ENCODE measurements around the gene ZDHHC7.

The ZDHHC7 gene

GRCh38 chr16:84976644-84977400 is 34.5 kb downstream of the ZDHHC7 start:
- Histone ChIP-seq H3K9me3 (ENCODE audit: insufficient read depth, low read length) (no peaks in the 10 kb centered on the region), H4K20me1 (ENCODE audit: insufficient read depth, low read length) (no peaks in the 10 kb centered on the region), H3K27me3 (ENCODE audit: low read depth, low read length) (no peaks in the 10 kb centered on the region), H3K4me3 (ENCODE audit: low read length) (no peak overlapping the region), H3K36me3 (replicated peaks; ENCODE audit: low read depth, low read length) (peaks cover 23% of the 10 kb centered on the region), H3K79me2 (ENCODE audit: low read length) (no peaks in the 10 kb centered on the region), H3K4me1 (ENCODE audit: low read length) (no peaks in the 10 kb centered on the region), H2AFZ (ENCODE audit: low read depth, low read length) (no peak overlapping the region), H3K27ac (ENCODE audit: low read length) (no peak overlapping the region), H3K9ac (ENCODE audit: low read length) (no peak overlapping the region), H3K4me2 (ENCODE audit: low read length) (no peak overlapping the region)
- TF ChIP-seq EZH2phosphoT487 (IDR thresholded peaks at IDR 0.05; ENCODE audit: low read depth) = no peak
- TF ChIP-seq CTCF (IDR thresholded peaks at IDR 0.05; ENCODE audit: low read depth, low read length) = no peak

GRCh38 chr16:84975522-84975921 is 35.8 kb downstream of the ZDHHC7 start:
- H3K4me2 ChIP-seq (ENCODE audit: low read length) = no peak overlapping the region
- no peak overlapping the region for H3K27ac ChIP-seq (ENCODE audit: low read length)
- H3K36me3 ChIP-seq (replicated peaks; ENCODE audit: low read depth, low read length) = peaks cover 14% of the 10 kb centered on the region
- H3K79me2 ChIP-seq (ENCODE audit: low read length) = no peaks in the 10 kb centered on the region
- TF ChIP-seq EZH2phosphoT487 (IDR thresholded peaks at IDR 0.05; ENCODE audit: low read depth) (no peak), CTCF (IDR thresholded peaks at IDR 0.05; ENCODE audit: low read depth, low read length) (no peak)
- H4K20me1 ChIP-seq (ENCODE audit: insufficient read depth, low read length) = no peaks in the 10 kb centered on the region
- H3K4me1 ChIP-seq (ENCODE audit: low read length) = no peaks in the 10 kb centered on the region
- no peak overlapping the region for H2AFZ ChIP-seq (ENCODE audit: low read depth, low read length)
- no peak overlapping the region for H3K4me3 ChIP-seq (ENCODE audit: low read length)
- no peaks in the 10 kb centered on the region for H3K27me3 ChIP-seq (ENCODE audit: low read depth, low read length)
- no peaks in the 10 kb centered on the region for H3K9me3 ChIP-seq (ENCODE audit: insufficient read depth, low read length)
- H3K9ac ChIP-seq (ENCODE audit: low read length) = no peak overlapping the region

- Histone ChIP-seq H3K36me3 (replicated peaks; ENCODE audit: low read depth, low read length) (peaks cover 14% of the 10 kb centered on the region), H3K27me3 (ENCODE audit: low read depth, low read length) (no peaks in the 10 kb centered on the region), H3K9ac (ENCODE audit: low read length) (no peak overlapping the region), H3K4me3 (ENCODE audit: low read length) (no peak overlapping the region), H3K4me2 (ENCODE audit: low read length) (no peak overlapping the region), H3K4me1 (ENCODE audit: low read length) (no peaks in the 10 kb centered on the region; the same call in 1 of the 2 replicates), H3K79me2 (ENCODE audit: low read length) (no peaks in the 10 kb centered on the region), H4K20me1 (ENCODE audit: insufficient read depth, low read length) (no peaks in the 10 kb centered on the region), H3K9me3 (ENCODE audit: insufficient read depth, low read length) (no peaks in the 10 kb centered on the region), H2AFZ (ENCODE audit: low read depth, low read length) (no peak overlapping the region), H3K27ac (ENCODE audit: low read length) (no peak overlapping the region)
- TF ChIP-seq EZH2phosphoT487 (IDR thresholded peaks at IDR 0.05; ENCODE audit: low read depth) = no peak
- TF ChIP-seq CTCF (IDR thresholded peaks at IDR 0.05; ENCODE audit: low read depth, low read length) = no peak
Observed at GRCh38 chr16:84975066-84975465, 36.3 kb downstream of the ZDHHC7 start.

GRCh38 chr16:84973776-84974523 is 37.4 kb downstream of the ZDHHC7 start:
- H3K4me3 ChIP-seq (ENCODE audit: low read length) = no peak overlapping the region
- H3K4me2 ChIP-seq (ENCODE audit: low read length) = no peak overlapping the region
- H3K9ac ChIP-seq (ENCODE audit: low read length) = no peak overlapping the region
- TF ChIP-seq EZH2phosphoT487 (IDR thresholded peaks at IDR 0.05; ENCODE audit: low read depth) (no peak), CTCF (IDR thresholded peaks at IDR 0.05; ENCODE audit: low read depth, low read length) (no peak)
- no peaks in the 10 kb centered on the region for H3K9me3 ChIP-seq (ENCODE audit: insufficient read depth, low read length)
- H3K27me3 ChIP-seq (ENCODE audit: low read depth, low read length) = no peaks in the 10 kb centered on the region
- no peak overlapping the region for H3K27ac ChIP-seq (ENCODE audit: low read length)
- peaks cover 10% of the 10 kb centered on the region for H3K4me1 ChIP-seq (ENCODE audit: low read length)
- H4K20me1 ChIP-seq (ENCODE audit: insufficient read depth, low read length) = no peaks in the 10 kb centered on the region
- no peaks in the 10 kb centered on the region for H3K79me2 ChIP-seq (ENCODE audit: low read length)
- peaks cover 14% of the 10 kb centered on the region for H3K36me3 ChIP-seq (replicated peaks; ENCODE audit: low read depth, low read length)
- H2AFZ ChIP-seq (ENCODE audit: low read depth, low read length) = no peak overlapping the region
